HTR-8/SVneo (cell line): ENCODE data around the gene KHNYN.
"Not testable (repeated sequence)": the region's sequence is repeated elsewhere in the genome, so short reads cannot be mapped to it uniquely, and the experiment has no call there.

Source experiments
- DNase-seq: peaks from one replicate; pipeline ENCODE4 v3.0.0; 2011; ENCODE audit warnings: low spot score, mixed read lengths; ENCODE audit not compliant: insufficient read length
- FAIRE-seq: peaks from 2 replicates; lab custom pipeline; 2011; peaks lifted over from hg19 to GRCh38; lab: Jason Lieb, UNC

The KHNYN gene

GRCh38 chr14:24463884-24464785 is 34.4 kb downstream of the KHNYN start:
- no peak for DNase-seq
- FAIRE-seq: no peak

GRCh38 chr14:24465368-24465767 is 35.6 kb downstream of the KHNYN start:
- FAIRE-seq (no peak), DNase-seq (no peak)

- DNase-seq (no peak), FAIRE-seq (no peak)
These were observed 36.1 kb downstream of the KHNYN start for GRCh38 chr14:24465805-24466204.

DNA sequence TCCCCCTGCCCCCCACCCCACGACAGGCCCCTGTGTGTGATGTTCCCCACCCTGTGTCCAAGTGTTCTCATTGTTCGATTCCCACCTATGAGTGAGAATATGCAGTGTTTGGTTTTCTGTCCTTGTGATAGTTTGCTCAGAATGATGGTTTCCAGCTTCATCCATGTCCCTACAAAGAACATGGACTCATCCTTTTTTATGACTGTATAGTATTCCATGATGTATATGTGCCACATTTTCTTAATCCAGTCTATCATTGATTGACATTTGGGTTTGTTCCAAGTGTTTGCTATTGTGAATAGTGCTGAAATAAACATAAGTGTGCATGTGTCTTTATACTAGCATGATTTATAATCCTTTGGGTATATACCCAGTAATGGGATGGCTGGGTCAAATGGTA is 40.7 kb downstream of the KHNYN start:
- FAIRE-seq, DNase-seq: not testable (repeated sequence)

- FAIRE-seq (no peak), DNase-seq (no peak)
These were observed 43.5 kb downstream of the KHNYN start for GRCh38 chr14:24473211-24473610.

DNA sequence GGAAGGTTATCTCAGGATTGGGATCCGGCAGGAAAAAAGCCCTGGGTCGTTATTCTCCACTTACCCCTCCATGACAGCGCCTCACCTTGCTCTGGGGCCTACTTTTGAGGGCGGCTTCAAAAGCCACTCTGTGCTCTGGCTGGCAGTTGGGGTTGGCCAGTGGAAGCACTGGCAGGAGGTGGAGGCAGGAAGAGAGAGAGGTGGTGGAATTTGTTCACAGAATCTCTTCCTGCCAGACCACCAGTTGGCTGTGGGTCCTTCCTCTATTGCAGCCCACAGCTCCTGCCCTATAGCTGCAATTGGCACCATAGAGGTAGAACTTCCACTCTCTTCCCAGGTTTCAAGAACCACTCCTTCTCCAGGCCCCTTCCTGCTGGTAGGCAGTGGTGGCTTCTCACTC is 45.5 kb downstream of the KHNYN start:
- no peak for DNase-seq

DNA sequence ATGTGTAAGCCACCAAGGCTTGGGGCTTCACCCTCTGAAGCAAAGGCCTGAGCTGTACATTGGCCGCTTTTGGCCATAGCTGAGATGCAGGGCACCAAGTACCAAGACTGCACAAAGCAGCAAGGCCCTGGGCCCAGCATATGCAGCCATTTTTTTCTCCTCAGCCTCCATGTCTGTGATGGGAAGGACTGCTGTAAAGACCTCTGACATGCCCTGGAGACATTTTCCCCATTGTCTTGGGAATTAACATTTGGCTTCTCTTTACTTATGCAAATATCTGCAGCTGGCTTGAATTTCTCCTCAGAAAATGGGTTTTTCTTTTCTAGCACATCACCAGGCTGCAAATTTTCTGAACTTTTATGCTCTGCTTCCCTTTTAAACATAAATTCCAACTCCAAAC is 50.2 kb downstream of the KHNYN start:
- DNase-seq, FAIRE-seq: not testable (repeated sequence)

More for the DNA sequence above, 45.5 kb downstream of the KHNYN start:
- no peak for FAIRE-seq

- DNase-seq (peak; percentile 18), FAIRE-seq (no peak)
These were observed 52.0 kb downstream of the KHNYN start for GRCh38 chr14:24481622-24482324.

- peak; percentile 1 for DNase-seq
- not testable (repeated sequence) for FAIRE-seq
These were observed 53.0 kb downstream of the KHNYN start for GRCh38 chr14:24482699-24483303.

GRCh38 chr14:24483604-24484252 is 54.0 kb downstream of the KHNYN start:
- no peak for FAIRE-seq
- no peak for DNase-seq
